A673 (cell line): ENCODE data around the gene SCN10A. TPM values are rescaled to one million over a fixed set of nuclear protein-coding genes. Genes with fewer than 3 reads are reported as not detected.

ENCODE experiments used
- BruUV-seq: library from RNA; stranded (reverse); fragments of 400-500 nt; replicated peaks from 2 replicates; lab custom pipeline; 2021; lab: Mats Ljungman, UMichigan
- CTCF ChIA-PET: fragments of 300-600 bp; sonication (Branson Sonifier 250); formaldehyde crosslinking; loops from one replicate; lab custom pipeline; 2022; ENCODE audit warnings: antibody characterized with exemption; lab: Charles Lee
- POLR2A ChIA-PET: fragments of 300-600 bp; sonication (Branson Sonifier 250); formaldehyde crosslinking; loops from one replicate; lab custom pipeline; 2022; ENCODE audit warnings: antibody characterized with exemption; ENCODE audit not compliant: low non-redundant PET; lab: Charles Lee
- DNase-seq: peaks from one replicate; pipeline ENCODE4 v3.0.0-alpha.2; 2015; ENCODE audit warnings: low spot score
- H3K27ac ChIP-seq: fragments of 200-600 bp; sonication (generic); 2 replicates; pipeline ENCODE4 v1.5.1; 2016; ENCODE audit warnings: mixed run types, low read depth, mild to moderate bottlenecking, mixed read lengths, antibody characterized with exemption, low read length; ENCODE audit not compliant: poor library complexity, severe bottlenecking
- H3K27me3 ChIP-seq: fragments of 200-600 bp; sonication (generic); replicated peaks from 2 replicates; pipeline ENCODE4 v1.6.1; 2017; ENCODE audit warnings: mixed run types, low read depth, mild to moderate bottlenecking, mixed read lengths, antibody characterized with exemption, low read length; ENCODE audit not compliant: insufficient read depth, poor library complexity
- H3K36me3 ChIP-seq: fragments of 200-600 bp; sonication (generic); 2 replicates; pipeline ENCODE4 v1.6.1; 2016; ENCODE audit warnings: mixed run types, mild to moderate bottlenecking, mixed read lengths, antibody characterized with exemption, low read length; ENCODE audit not compliant: insufficient read depth, poor library complexity, severe bottlenecking
- H3K4me1 ChIP-seq: fragments of 200-600 bp; sonication (generic); 2 replicates; pipeline ENCODE4 v1.6.1; 2017; ENCODE audit warnings: mixed run types, mild to moderate bottlenecking, mixed read lengths, antibody characterized with exemption, low read length; ENCODE audit not compliant: insufficient read depth, poor library complexity, severe bottlenecking
- H3K4me3 ChIP-seq: fragments of 200-600 bp; sonication (generic); 2 replicates; pipeline ENCODE4 v1.5.1; 2016; ENCODE audit warnings: low read depth, mixed run types, mild to moderate bottlenecking, mixed read lengths, low read length; ENCODE audit not compliant: poor library complexity, severe bottlenecking
- H3K9me3 ChIP-seq: fragments of 200-600 bp; sonication (generic); 2 replicates; pipeline ENCODE4 v1.6.1; 2016; ENCODE audit warnings: mixed run types, low read depth, mild to moderate bottlenecking, mixed read lengths, antibody characterized with exemption, low read length; ENCODE audit not compliant: poor library complexity, severe bottlenecking
- CTCF ChIP-seq: fragments of 300-800, 200-600 bp; sonication (generic); conservative IDR thresholded peaks from 2 replicates; pipeline ENCODE4 v1.5.1; 2017; ENCODE audit warnings: low read depth, mild to moderate bottlenecking, antibody characterized with exemption, low read length, moderate library complexity, mixed read lengths
- EZH2 ChIP-seq: fragments of 200-600 bp; sonication (generic); IDR thresholded peaks from 2 replicates; pipeline ENCODE4 v1.6.1; 2017; ENCODE audit warnings: borderline replicate concordance, low read depth, mild to moderate bottlenecking, mixed read lengths, antibody characterized with exemption, low read length; ENCODE audit not compliant: poor library complexity, severe bottlenecking
- intact Hi-C: fragments of 100-400 bp; cut with micrococcal nuclease; formaldehyde crosslinking; loops from one replicate; pipeline ENCODE4 v1.10.0; 2022; ENCODE audit not compliant: unreplicated experiment
- total RNA-seq: library from RNA; stranded (reverse); gene quantifications from 2 replicates; pipeline ENCODE4 v1.2.3, GENCODE V29; 2021

Gene SCN10A
- total RNA-seq, 1 experiment from 2014 or later, result not detected

GRCh38 chr3:38713121-38713520 is 102.9 kb downstream of the SCN10A start:
- no TSS peak for BruUV-seq
- no peak for DNase-seq
- CTCF ChIA-PET, result no interaction called here

GRCh38 chr3:38711321-38711720 is 104.7 kb downstream of the SCN10A start:
- no peak overlapping the region for H3K4me3 ChIP-seq
- no peak for DNase-seq
- H3K4me1 ChIP-seq, result no peaks in the 10 kb centered on the region
- ChIA-PET POLR2A (no interaction called here), CTCF (no interaction called here)
- TF ChIP-seq EZH2, result no peak
- no peak for TF ChIP-seq CTCF
- H3K36me3 ChIP-seq, result no peaks in the 10 kb centered on the region
- intact Hi-C loops, result no loop called here
- no peaks in the 10 kb centered on the region for H3K27me3 ChIP-seq
- no TSS peak for BruUV-seq
- no peaks in the 10 kb centered on the region for H3K9me3 ChIP-seq
- H3K27ac ChIP-seq, result no peak overlapping the region

More at GRCh38 chr3:38713121-38713520, 102.9 kb downstream of the SCN10A start:
- POLR2A ChIA-PET, result no interaction called here
- Histone ChIP-seq H3K36me3 (no peaks in the 10 kb centered on the region), H3K4me3 (no peak overlapping the region), H3K4me1 (no peaks in the 10 kb centered on the region), H3K9me3 (no peaks in the 10 kb centered on the region), H3K27me3 (no peaks in the 10 kb centered on the region), H3K27ac (no peak overlapping the region)
- intact Hi-C loops, result no loop called here
- TF ChIP-seq EZH2 (no peak), CTCF (no peak)

- BruUV-seq, result no TSS peak
- CTCF ChIA-PET, result no interaction called here
- intact Hi-C loops, result no loop called here
These were observed 108.3 kb downstream of the SCN10A start for GRCh38 chr3:38707730-38708129.

More at GRCh38 chr3:38707730-38708129, 108.3 kb downstream of the SCN10A start:
- POLR2A ChIA-PET, result no interaction called here
- DNase-seq, result no peak
- peaks cover 2% of the 10 kb centered on the region for H3K27me3 ChIP-seq
- H3K4me1 ChIP-seq, result no peaks in the 10 kb centered on the region
- H3K36me3 ChIP-seq, result no peaks in the 10 kb centered on the region
- H3K9me3 ChIP-seq, result no peaks in the 10 kb centered on the region
- no peak overlapping the region for H3K27ac ChIP-seq
- TF ChIP-seq CTCF (0 out of 2 replicates have a peak, but pooled peaks have one; percentile 35), EZH2 (no peak)
- H3K4me3 ChIP-seq, result no peak overlapping the region
